Activated T-cell treated with anti-CD3 and anti-CD28 coated beads, Interleukin-2, amount 50 U/mL, for 4 hours (primary cell): Measurements from ENCODE around the gene COX10. TPM values are rescaled to one million over a fixed set of nuclear protein-coding genes. Genes with fewer than 3 reads are reported as not detected.

Source experiments
- ATAC-seq, 2 donors: fragments of 200-7000 bp; cut with Tn5 transposase; one replicate each; pipeline ENCODE4 v1.10.0; 2021
- DNase-seq: peaks from one replicate; pipeline ENCODE4 v3.0.0-alpha.2; 2020
- H3K27me3 Mint-ChIP-seq: one replicate; pipeline ENCODE4 v1.8.0; 2021; ENCODE audit warnings: low read depth, mixed read lengths
- H3K36me3 Mint-ChIP-seq: one replicate; pipeline ENCODE4 v1.8.0; 2022; ENCODE audit warnings: mixed read lengths; ENCODE audit not compliant: insufficient read depth
- H3K4me1 Mint-ChIP-seq: one replicate; pipeline ENCODE4 v1.8.0; 2021; ENCODE audit warnings: low read depth, mixed read lengths
- H3K4me3 Mint-ChIP-seq: one replicate; pipeline ENCODE4 v1.8.0; 2021; ENCODE audit warnings: mild to moderate bottlenecking, moderate library complexity, mixed read lengths
- H3K9me3 Mint-ChIP-seq: one replicate; pipeline ENCODE4 v1.8.0; 2021; ENCODE audit warnings: mixed read lengths
- total RNA-seq, 3 donors: library from RNA; stranded (reverse); gene quantifications; one replicate each; pipeline ENCODE4 v1.2.1, GENCODE V29; 2021

Gene COX10
- total RNA-seq, 3 donors from 2014 or later = 28.7 to 30.6 (median 29.0) TPM

DNA sequence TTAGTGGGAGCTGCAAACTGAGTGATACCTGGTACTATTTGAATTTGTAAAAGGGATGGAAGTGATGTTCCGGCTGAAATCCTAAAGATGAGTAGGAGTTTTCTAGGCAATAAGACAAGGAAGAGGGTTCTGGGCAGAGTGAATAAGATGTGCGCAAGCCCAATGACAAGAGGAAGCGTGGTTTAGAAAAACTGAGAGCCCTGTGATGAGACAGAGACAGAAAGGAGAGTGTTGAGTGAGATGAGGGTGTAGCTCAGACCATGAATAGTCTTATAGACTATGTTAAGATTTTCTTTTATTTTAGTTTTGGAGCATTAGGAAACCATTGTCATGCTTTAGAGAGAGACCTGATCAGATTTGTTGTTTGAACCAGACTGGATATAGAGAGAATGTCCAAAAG, 50.2 kb downstream of the COX10 start:
- H3K4me3 Mint-ChIP-seq = no peak overlapping the region
- no peaks in the 10 kb centered on the region for H3K27me3 Mint-ChIP-seq
- H3K9me3 Mint-ChIP-seq = peaks cover 4% of the 10 kb centered on the region
- H3K36me3 Mint-ChIP-seq = peaks cover 20% of the 10 kb centered on the region
- ATAC-seq (peak; percentile 57 to 61), DNase-seq (no peak)
- peaks cover 84% of the 10 kb centered on the region for H3K4me1 Mint-ChIP-seq

DNA sequence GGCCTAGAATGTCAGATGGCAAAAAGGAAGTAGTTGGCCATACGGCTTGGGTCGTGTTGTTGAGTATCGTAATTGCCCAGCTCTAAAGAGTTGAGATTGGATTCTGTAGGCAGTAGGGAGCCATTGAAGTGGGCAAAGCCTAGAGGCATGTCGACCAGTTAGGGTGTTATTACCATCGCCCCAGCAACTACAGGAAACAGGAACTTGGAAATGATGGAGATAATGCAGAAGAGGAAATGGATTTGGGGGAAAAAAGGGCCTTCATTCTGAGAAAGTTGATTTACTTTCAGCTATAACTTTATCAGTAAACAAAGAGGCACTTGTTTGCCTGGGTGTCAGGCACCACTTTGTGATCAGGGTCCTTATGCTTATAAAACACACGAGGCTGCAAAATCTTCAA, 52.6 kb downstream of the COX10 start:
- Mint-ChIP-seq H3K4me1 (peaks cover 76% of the 10 kb centered on the region), H3K27me3 (no peaks in the 10 kb centered on the region), H3K36me3 (peaks cover 9% of the 10 kb centered on the region), H3K4me3 (no peak overlapping the region), H3K9me3 (no peaks in the 10 kb centered on the region)
- DNase-seq (no peak), ATAC-seq (no peak)

DNA sequence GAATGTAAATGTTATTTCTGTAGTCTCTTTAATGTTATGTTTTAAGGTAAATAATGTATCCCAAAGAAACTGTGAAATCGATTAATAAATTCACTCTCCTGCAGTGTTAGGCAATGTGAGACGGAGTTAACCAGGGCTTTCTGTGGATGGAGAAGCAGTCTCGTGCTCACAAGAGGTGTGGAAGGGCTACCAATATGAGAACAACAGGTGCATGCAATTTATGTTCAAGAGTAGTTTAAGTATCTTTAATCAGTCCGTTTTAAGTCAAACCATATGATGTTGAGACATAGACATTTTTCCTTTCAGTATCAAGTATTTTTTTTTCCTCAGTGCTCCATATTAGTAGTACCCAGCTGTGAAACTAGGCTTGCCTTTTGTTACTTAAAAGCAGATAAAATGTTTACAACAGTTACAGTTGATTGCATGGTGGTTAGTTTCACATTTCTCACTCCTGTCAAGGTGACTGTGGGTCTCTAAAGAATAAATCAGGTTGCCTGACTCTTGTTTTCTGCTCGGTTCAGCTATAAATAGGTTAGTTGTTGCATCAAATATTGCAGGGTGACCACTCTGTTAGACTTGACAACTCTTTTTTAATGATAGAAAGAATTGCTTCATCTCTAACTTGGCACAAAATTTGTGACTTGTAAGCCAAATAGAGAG, 54.4 kb downstream of the COX10 start:
- H3K27me3 Mint-ChIP-seq = no peaks in the 10 kb centered on the region
- ATAC-seq = no peak
- H3K36me3 Mint-ChIP-seq = peaks cover 7% of the 10 kb centered on the region
- no peak for DNase-seq
- H3K4me3 Mint-ChIP-seq = no peak overlapping the region
- H3K4me1 Mint-ChIP-seq = peaks cover 59% of the 10 kb centered on the region
- H3K9me3 Mint-ChIP-seq = no peaks in the 10 kb centered on the region

DNA sequence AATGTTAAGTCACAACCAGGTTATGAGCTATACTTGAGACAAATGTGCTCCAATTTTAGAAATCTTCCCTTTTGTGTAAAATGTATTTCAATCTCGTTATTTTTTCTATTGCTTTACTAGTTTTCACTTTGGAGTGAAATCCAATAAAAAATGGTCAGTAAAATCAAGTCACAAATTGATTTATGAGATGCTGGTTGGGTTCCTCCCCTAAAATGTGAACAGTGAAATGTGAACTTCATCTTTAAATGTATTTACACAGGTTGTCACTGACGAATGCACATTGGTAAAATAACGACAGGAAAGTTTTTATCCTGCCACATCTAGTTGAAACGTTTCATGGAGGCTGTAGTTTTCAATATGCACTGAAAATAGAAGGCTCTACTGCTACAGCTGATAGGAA, 55.5 kb downstream of the COX10 start:
- no peaks in the 10 kb centered on the region for H3K9me3 Mint-ChIP-seq
- DNase-seq = no peak
- no peak for ATAC-seq
- no peak overlapping the region for H3K4me3 Mint-ChIP-seq
- H3K36me3 Mint-ChIP-seq = peaks cover 7% of the 10 kb centered on the region
- H3K4me1 Mint-ChIP-seq = peaks cover 48% of the 10 kb centered on the region
- no peaks in the 10 kb centered on the region for H3K27me3 Mint-ChIP-seq

DNA sequence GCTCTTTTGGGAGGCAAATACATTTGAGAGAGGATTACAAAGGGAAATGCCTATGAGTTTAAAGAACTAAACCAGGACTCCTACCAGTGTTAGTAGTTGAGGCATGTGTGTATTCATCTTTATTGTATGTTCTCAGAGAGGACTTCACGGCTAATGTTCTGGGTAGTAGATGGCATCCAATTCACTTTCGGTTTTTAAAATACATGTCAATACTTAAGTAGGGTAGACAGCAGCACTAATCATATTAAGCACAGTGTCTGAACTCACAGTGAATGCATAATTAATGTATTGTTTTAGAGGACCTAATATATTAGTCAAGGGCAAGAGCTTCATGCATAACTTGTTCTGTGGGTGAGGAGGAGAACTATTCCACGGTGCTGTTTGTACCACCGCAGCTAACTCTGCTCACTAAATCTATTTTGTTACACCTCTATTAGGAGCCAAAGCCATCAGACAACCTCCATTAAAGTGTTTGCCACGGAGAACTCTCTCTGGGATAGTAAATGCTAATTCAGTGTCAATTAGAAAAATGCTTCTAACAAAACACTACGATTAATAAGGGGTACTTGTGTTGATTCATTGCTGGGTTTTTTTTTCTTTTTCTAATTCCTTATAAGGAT, 56.3 kb downstream of the COX10 start:
- Mint-ChIP-seq H3K9me3 (no peaks in the 10 kb centered on the region), H3K27me3 (no peaks in the 10 kb centered on the region), H3K36me3 (peaks cover 3% of the 10 kb centered on the region), H3K4me1 (peaks cover 40% of the 10 kb centered on the region), H3K4me3 (no peak overlapping the region)
- ATAC-seq (no peak), DNase-seq (no peak)

DNA sequence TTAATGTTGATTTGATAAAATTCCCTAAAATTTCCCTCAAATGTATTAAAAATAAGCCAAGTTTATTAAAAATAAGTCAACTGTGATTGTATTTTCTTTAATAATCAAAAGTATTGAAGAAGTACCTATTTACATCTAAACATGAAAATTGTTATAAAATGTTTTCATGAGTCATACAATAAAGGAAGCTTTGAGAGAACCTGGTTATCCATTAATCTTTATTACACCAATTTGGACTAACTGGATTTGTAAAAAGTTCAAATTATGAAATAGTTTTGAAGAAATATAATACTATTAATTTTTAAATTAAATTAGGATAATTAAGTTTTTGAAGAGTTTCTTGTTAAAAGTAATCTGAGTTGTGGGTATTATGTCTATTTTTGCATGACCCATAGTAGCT, 63.8 kb downstream of the COX10 start:
- Mint-ChIP-seq H3K4me1 (peaks cover 10% of the 10 kb centered on the region), H3K36me3 (no peaks in the 10 kb centered on the region), H3K4me3 (no peak overlapping the region), H3K9me3 (no peaks in the 10 kb centered on the region), H3K27me3 (no peaks in the 10 kb centered on the region)
- ATAC-seq (no peak), DNase-seq (no peak)

DNA sequence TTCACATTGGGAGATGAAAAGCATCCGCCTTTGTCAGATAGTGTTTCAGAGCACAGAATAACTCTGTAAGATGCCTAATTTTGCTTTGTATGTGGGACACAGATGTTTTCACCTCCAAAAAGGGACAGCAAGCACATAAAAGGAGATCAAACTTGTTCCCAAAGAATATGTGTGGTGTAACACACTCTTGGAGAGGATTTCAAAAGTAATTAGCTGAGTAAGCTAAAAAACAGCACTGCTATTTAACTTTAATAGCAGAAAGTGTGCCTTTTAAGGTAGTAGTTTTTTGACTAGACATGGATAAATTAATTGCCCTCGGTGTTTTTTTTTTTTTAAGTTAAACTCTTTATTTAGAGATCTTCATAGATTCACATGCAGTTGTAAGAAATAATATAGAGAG, 65.2 kb downstream of the COX10 start:
- ATAC-seq (no peak), DNase-seq (no peak)
- H3K36me3 Mint-ChIP-seq = no peaks in the 10 kb centered on the region
- no peak overlapping the region for H3K4me3 Mint-ChIP-seq
- no peaks in the 10 kb centered on the region for H3K9me3 Mint-ChIP-seq
- no peaks in the 10 kb centered on the region for H3K27me3 Mint-ChIP-seq
- peaks cover 10% of the 10 kb centered on the region for H3K4me1 Mint-ChIP-seq

DNA sequence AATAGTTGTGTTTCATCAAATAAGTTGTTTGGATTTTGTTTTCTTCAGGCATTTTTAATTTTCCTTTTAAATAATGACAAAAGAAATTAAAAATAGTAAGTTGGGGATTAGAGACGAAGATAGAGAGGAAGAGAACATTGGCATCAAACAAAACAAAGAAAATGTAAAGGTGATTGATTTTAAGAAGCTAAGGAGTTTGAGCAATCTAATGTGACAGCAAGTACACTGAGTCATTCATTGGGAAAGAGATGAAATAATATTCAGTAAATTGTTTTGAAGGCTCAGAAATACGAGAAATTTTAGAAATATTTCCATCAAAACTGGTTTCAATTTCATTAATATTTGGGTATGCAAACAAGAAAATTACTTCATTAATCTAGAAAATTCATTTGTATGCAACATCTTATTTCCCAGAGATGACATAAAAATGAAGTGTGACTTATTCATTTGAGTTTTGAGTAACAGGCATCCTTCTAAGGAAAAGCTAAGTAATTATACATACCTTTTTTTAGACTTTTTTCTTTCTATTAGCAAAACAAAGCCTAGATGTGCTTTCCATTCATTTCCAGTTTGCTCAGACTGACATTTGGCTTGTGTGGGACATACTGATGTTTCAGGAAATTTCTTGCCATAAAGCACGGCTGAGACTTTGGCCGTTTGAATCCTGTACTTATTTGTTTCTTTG, 66.7 kb downstream of the COX10 start:
- peaks cover 12% of the 10 kb centered on the region for H3K4me1 Mint-ChIP-seq

DNA sequence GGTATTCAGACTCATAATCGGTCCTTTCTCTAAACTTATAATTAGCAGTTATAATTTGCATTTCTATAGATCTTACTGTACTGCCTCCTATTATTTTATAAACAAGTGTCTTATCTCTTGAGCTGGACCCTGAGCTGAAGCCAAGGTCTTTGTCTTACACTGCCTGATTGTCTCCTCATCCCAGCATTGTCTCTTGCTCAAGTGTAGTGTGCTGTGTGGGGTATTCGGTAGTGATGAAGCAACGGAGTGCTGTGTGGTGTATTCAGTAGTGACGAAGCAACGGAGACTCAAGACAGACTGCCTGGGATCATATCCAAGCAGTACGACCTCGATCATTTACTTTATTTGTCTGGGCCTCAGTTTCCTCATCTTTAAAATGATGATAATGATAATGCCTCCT, 69.3 kb downstream of the COX10 start:
- H3K4me3 Mint-ChIP-seq = no peak overlapping the region

More for the DNA sequence above, 66.7 kb downstream of the COX10 start:
- H3K9me3 Mint-ChIP-seq = no peaks in the 10 kb centered on the region
- DNase-seq (no peak), ATAC-seq (peak; percentile 18 to 41)
- H3K4me3 Mint-ChIP-seq = no peak overlapping the region
- H3K36me3 Mint-ChIP-seq = no peaks in the 10 kb centered on the region
- H3K27me3 Mint-ChIP-seq = no peaks in the 10 kb centered on the region

DNA sequence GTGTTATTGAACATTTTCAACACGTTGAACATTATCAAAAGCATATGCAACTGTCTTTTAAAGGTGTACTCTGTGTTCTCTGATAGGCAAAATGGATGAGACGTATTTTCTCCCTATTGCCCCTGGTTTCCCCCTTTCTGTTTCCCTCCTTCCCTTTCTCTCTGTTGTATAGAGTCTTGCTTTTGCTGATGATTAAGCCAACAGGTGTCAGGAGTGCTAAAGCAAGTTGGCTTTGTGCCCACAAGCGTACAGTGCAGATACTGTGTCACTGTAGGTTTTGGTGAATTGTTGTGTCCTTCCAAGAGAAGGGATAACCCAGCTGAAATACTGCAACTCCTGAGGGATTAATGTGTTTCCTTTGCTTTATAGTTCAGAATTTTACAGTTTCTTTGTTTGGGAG, 74.4 kb downstream of the COX10 start:
- no peaks in the 10 kb centered on the region for H3K27me3 Mint-ChIP-seq
- peaks cover 18% of the 10 kb centered on the region for H3K4me1 Mint-ChIP-seq
- DNase-seq (no peak), ATAC-seq (no peak)
- peaks cover 4% of the 10 kb centered on the region for H3K9me3 Mint-ChIP-seq
- H3K36me3 Mint-ChIP-seq = peaks cover 10% of the 10 kb centered on the region
- no peak overlapping the region for H3K4me3 Mint-ChIP-seq

More for the DNA sequence above, 69.3 kb downstream of the COX10 start:
- DNase-seq = no peak
- Mint-ChIP-seq H3K4me1 (peaks cover 19% of the 10 kb centered on the region), H3K27me3 (no peaks in the 10 kb centered on the region), H3K36me3 (no peaks in the 10 kb centered on the region), H3K9me3 (no peaks in the 10 kb centered on the region)
- ATAC-seq = no peak

DNA sequence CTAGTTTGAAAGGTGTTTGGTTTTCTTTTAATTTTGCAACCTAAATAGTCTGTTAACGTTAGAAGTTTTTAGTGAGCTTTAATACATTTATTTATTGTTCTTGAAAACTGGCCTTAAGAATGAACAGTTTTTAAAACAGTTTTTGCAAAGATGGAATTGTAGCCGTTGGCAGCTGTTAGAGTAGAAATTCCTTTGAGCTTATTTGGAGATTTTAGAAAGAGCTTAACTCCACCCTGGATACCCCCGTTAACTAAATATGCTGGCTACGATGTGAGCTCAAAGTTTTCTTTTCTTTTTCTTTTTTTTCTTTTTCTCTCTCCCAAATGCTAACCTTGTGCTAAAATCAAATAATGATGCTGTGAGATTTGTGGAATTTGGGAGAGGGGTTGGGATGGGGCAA, 75.2 kb downstream of the COX10 start:
- H3K4me3 Mint-ChIP-seq = no peak overlapping the region
- peaks cover 18% of the 10 kb centered on the region for H3K4me1 Mint-ChIP-seq
- H3K36me3 Mint-ChIP-seq = peaks cover 10% of the 10 kb centered on the region
- H3K9me3 Mint-ChIP-seq = peaks cover 4% of the 10 kb centered on the region
- no peaks in the 10 kb centered on the region for H3K27me3 Mint-ChIP-seq
- DNase-seq (no peak), ATAC-seq (no peak)

DNA sequence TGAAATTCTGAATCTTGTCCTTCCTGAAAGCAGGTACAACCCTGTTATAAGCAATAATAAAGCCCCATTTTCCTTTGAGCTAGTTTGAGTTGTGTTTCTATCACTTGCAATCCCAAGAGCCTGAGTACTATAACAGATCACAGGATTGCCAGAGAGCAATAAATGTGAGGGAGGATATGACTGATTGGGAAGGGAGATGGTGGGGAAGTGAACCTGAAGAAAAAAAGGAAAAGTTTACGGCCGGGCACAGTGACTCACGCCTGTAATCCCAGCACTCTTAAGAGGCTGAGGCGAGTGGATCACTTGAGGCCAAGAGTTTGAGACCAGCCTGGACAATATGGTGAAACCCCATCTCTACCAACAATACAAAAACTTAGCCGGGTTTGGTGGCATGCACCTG, 80.4 kb downstream of the COX10 start:
- H3K36me3 Mint-ChIP-seq = peaks cover 8% of the 10 kb centered on the region
- H3K4me3 Mint-ChIP-seq = no peak overlapping the region
- H3K4me1 Mint-ChIP-seq = peaks cover 26% of the 10 kb centered on the region
- no peaks in the 10 kb centered on the region for H3K27me3 Mint-ChIP-seq
- ATAC-seq = no peak
- peaks cover 4% of the 10 kb centered on the region for H3K9me3 Mint-ChIP-seq
- DNase-seq = no peak

DNA sequence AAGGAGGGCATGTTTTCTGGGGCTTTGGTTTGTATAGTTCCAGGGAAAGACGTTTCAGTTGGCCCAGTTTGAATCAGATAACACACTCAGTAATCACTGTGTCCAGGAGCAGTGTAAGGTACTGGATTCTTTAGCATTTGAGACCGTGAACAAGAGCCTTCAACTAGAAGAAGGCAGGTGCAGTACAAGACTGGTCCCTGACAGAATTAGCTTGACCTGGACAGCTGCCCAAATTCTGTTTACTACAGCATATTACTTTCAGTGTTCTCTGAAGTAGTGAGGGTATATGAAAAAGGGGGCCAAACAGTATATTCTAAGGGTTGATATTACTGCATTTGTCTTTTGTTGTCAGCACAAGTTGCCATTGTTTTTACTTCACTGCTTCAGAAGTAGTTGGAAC, 81.3 kb downstream of the COX10 start:
- Mint-ChIP-seq H3K9me3 (no peaks in the 10 kb centered on the region), H3K4me1 (peaks cover 21% of the 10 kb centered on the region), H3K27me3 (no peaks in the 10 kb centered on the region), H3K4me3 (no peak overlapping the region), H3K36me3 (peaks cover 8% of the 10 kb centered on the region)
- ATAC-seq = no peak
- DNase-seq = no peak

DNA sequence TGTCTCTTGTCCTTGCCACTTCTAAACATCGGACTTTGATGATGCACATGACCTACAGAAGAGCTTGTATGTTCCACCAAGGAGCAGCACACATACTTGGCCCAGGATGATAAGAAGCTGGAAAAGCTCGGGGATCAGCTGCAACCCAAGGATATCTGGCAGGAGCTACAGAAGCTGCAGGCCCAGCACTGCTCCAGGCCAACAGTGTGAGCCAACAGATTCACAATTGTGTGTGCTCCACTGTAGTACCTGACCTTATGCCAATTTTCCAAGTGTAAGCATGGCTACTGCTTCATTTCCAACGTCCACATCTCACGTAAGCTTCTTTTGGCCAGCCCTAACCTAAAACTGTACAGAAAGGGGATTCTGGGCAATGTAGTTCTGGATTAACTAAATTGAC, 83.4 kb downstream of the COX10 start:
- H3K4me1 Mint-ChIP-seq = peaks cover 26% of the 10 kb centered on the region
- DNase-seq (no peak), ATAC-seq (no peak)
- H3K9me3 Mint-ChIP-seq = no peaks in the 10 kb centered on the region
- H3K4me3 Mint-ChIP-seq = no peak overlapping the region
- no peaks in the 10 kb centered on the region for H3K27me3 Mint-ChIP-seq
- H3K36me3 Mint-ChIP-seq = peaks cover 8% of the 10 kb centered on the region

DNA sequence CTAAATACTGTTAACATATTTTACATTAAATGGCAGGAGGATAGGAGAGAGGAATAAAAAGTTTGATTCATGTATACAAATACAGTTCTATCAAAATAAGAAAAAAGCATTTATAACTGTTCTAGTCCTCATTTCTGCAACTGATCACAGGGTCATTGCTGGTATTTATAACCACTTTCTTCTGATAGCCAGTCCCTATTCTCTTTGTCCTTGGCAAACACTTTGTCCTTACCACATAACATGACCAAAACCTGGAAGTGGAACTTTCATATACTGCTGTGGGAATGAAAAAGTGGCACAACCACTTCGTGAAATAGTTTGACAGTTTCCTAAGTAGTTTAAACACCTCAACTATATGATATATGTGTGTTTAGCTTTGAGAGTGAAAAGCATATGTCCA, 84.1 kb downstream of the COX10 start:
- ATAC-seq (no peak), DNase-seq (no peak)
- H3K4me1 Mint-ChIP-seq = peaks cover 28% of the 10 kb centered on the region
- no peaks in the 10 kb centered on the region for H3K9me3 Mint-ChIP-seq
- H3K27me3 Mint-ChIP-seq = no peaks in the 10 kb centered on the region
- no peak overlapping the region for H3K4me3 Mint-ChIP-seq
- peaks cover 8% of the 10 kb centered on the region for H3K36me3 Mint-ChIP-seq
